Inflammatory macrophage treated with lipopolysaccharide for 1 hour (primary cell): ENCODE measurements around the gene LHX4.

Experiments
- DNase-seq, 2 donors: peaks; one replicate each; pipeline ENCODE4 v3.0.0-alpha.2; 2020 to 2022

Gene LHX4

DNA sequence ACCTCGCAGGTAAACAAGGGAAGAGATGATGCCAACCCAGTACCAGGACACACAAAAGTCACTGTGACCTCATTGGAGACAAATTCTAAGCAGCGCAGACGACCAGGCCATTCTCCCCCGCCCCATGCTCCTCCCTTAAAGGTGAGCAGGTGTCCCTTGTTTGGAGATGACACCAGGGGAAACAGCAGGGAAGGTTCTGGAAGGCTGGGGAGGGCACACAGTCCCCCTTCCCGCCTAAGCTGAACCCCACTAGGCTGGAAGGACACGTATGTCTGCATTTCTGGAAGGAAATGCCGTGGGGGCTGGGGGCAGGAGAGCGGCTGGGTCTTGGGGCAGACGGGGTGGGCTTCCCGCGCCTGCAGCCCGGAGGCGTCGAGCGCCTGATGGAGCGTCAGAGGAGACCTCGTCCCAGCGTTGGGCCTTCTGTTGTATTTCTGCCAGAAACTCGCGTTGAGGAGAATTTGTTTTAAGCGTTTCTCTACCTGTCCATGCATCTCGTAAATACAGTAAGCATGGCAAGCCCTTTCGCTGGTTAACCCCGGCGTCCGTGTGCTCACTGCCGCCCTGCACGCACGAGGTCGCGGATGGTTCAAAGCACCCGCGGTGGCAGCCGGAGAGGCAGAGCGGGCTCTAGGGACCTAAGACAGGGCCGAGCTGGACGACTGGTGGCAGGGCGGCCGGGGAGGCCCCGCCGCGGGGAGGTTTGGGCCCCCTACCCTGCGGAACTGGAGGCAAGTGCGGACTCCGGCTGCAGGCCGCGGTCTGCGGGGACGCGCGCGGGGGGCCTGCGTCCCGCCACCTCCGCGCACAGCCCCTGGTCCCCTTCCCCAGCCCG is 1.2 kb upstream of the LHX4 start:
- DNase-seq, result no peak

DNA sequence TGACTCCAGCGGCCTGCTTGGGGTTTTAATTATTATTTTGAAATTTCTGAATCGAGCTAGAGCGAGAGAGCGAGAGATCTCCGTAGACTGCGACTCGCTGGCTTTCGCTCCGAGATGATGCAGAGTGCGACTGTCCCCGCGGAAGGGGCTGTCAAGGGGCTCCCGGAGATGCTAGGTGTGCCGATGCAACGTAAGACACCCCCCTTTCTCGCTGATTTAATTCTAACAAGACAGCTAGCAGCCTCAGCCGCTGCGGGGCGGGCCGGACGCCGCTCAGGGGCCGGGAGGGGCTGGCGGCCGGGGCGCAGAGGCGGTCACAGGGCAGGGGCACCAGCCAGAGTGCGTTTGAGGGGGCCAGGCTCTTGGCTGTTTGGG is 339 bp downstream of the LHX4 start:
- no peak for DNase-seq

DNA sequence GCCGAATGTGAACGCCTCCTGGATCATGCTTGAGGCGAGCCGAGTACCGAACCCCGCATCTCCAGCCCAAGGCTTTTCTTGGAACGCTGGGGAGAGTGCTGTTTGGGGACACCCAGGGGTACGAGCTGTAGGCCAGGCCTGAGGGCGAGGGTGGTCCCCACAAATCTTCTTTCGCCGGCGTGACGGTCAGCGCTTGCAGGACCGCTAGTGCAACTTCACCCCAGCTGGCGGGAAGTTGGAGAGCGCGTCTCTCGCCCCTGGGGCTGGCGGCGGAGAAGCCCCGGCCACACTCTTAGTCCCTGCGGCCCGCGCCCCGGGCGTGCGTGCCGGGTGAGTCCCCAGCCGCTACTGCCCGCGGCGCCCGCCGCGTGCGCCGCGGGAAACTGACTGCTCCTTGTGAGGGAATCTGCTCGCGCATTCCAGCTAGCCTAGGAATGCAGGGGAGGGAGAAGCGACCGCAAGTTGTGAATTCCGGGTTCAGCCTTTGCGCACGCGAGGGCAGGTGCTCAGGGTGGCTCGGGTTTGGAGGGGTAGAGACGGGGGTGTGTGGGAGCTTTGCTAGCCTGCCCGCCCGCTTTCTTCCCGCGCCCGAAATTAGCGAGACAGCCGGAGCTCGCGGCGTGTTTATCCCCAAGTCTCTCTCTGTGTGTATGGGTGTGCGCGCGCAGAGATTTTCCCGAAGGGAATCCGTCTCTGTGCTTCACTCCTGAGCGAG is 884 bp downstream of the LHX4 start:
- no peak for DNase-seq

DNA sequence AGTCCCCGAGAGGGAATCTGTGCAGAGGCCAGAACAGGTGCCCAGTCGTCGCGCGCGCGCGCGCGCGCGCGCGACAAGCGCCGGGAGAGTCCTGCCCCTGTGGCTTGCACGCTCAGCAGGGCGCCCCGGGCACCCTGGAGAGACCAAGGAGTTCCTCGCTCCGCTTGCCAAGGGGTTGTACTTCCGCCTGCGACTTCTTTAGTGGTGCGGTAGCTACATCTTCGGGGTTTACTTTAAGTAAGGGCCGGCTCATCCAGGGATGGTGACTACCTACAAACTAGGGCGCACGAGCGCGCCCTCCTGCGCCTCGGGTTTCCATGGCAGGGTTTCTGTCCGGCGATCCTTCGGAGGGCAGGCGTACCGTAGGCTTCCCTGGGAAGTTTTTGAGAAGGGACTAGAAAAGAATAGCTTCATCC is 1.4 kb downstream of the LHX4 start:
- DNase-seq, result peak in 1 of 2 donors; percentile 48

DNA sequence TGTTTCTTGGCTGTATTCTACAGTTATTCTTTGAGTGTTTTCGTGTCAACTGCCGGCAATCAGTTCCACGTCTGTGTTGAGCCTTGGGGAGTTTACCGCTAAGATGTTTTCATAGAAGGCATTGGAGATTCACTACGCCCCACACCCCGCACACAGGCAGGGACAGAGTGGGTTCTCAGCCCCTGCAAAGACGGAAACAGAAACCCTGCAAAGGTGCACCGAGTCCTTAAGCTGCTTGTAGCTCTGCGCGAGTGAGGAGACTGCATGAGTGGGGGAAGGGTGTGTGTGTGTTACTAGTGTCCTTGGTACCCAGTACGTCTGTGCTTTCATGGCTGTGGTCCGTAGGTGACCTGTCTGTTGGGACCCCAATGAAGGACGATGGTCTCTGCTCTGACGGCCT is 1.9 kb downstream of the LHX4 start:
- DNase-seq, result no peak

DNA sequence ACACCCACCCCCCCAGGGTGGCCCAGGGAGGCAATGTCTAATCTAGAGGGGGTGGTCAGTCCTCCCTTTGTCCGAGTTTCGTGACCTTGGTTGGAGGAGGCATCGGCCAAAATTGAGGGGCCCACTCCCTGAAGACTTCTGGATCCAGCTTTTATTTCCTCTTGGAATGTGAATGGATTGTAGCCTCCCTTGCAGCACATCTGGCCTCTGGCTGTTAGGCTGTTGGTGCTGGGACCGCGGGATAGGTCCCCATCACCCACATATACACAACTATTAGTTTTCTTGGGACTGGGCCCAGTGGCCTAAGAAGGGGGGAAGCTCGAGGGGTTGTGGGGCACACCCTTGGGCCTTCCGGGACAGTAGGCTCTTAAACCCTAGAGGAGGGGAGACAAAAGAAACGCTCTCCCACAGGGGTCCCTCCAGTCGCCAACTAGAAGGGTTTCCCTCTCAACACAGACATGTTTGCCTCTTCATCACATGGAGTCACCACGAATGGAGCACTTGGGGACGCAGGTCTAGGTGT is 2.5 kb downstream of the LHX4 start:
- DNase-seq, result no peak

DNA sequence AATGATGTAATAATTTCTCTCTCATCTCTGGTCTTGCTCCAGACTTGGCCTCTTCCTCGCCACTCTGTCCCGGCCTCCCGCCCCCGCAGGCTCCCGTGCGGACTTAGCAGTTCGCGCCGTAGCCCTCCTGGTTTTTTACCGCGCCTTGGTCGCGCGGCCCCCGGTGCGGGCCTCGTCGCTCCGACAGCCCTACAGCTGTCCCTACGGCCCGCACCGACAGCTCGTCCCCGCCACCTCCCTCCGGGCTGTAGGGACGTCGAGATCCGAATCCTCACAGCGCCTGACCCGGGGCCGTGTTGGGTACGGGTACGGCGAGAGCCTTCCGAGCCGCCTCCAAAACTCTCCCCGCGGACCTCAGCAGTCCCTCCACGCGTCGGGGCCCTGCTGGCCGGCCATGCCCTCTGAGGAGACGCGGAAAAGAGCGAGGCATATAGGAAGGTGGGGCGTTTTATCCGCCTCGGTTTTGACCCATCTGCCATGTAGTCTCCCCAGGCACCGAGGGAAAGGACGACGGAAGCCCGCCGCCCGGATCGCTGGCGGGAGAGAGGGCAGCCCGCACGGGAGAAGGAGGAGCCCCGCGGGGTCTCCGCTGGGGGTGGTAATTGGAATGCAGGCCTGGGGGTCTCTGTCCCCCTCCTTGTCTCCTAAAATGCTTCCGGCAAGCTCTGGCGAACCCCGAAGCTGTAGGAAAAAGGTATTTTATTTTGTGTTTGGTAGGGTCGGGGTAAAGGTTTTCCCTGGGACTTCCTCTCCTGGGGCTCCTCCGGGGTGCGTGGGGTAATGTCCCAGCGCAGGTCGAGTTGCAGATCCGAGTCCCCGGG is 3.3 kb downstream of the LHX4 start:
- DNase-seq, result no peak

DNA sequence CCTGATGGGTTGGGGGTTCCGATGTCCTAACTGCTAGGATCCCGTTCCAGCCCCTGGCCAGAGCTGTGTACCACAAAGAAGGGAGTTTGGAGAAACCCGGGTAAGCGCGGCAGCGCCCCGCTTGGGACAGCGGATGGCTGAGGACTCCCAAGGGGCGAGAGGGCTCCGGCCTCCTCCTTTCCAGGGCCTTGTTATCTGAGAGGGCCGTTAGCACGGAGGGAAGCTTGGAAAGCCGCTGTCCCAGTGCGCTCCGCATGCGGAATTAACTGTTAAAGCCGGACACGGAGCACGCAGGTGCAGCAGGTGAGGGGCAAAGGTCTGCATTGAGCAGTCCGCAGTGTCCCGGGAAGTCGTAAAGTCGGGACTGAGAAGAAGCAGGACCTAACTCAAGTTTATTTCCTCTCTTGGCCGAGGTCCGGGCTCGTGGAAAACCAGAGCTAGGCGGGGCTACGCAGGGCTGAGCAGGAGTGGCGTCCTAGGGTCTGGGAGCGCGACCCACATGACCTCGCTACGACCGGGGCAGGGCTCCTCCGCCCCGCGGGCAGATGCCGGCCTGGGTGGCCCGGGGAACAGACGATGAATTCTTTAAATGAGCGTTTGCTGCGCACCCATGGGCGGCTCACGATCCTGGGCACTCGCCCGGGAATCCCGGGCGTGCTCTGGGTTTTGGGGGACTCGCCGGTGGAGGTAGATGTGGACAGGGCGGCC is 4.5 kb downstream of the LHX4 start:
- no peak for DNase-seq

DNA sequence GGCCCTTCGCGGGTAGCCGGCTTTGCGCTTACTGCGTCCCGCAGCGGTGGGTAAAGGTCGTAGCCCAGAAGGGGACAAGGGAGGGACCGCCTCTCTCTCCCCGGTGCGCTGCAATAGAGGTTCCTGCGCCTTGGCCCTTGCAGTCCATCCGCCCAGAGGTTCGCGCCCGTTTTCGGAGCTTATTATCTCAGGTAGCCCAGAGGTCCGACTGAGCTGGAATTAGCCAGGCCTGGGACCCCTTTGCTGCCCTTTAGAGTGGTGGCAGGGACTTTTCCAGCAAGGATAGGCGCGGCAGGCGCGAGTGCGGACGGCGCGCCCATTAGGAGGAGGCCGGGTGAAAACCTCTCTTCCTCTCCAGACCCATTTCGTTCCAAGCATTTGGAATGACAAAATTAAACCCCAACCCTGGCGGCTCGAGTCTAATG is 5.0 kb downstream of the LHX4 start:
- no peak for DNase-seq

DNA sequence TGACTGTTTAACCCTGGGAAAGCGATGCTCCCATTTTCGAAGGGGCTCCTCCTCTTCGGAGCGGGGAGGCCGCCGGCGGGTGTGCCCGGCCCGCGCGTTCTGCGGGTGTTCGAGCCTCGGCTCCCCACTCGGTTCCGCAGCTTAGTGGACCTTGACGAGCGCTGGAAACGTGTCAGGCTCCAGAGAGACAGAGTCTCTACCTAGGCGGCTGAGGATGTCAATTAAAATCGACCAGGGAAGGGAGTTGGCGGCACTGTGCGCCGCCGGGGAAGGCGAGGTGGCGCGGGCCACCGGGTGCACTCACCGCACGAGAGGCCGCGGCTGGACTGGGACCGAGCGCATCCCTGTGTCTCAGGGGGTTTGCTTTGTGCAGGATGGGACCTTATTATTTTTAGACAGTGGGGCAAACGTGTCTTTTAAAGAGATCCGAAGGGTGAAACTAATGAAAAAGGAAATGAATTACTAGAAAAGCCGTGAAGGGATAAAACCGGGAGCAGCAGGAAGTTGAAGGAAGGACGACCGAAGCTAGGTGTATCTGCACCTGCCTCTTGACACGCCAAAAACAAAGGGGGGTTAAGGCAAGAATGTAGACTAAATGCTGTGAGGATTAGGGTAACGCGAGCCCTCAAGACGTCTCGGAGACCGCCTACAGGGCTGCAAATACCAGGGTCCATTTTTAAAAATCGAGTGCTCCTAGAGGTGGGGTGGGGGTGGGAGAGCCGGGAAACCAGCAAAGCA is 5.6 kb downstream of the LHX4 start:
- DNase-seq, result no peak

DNA sequence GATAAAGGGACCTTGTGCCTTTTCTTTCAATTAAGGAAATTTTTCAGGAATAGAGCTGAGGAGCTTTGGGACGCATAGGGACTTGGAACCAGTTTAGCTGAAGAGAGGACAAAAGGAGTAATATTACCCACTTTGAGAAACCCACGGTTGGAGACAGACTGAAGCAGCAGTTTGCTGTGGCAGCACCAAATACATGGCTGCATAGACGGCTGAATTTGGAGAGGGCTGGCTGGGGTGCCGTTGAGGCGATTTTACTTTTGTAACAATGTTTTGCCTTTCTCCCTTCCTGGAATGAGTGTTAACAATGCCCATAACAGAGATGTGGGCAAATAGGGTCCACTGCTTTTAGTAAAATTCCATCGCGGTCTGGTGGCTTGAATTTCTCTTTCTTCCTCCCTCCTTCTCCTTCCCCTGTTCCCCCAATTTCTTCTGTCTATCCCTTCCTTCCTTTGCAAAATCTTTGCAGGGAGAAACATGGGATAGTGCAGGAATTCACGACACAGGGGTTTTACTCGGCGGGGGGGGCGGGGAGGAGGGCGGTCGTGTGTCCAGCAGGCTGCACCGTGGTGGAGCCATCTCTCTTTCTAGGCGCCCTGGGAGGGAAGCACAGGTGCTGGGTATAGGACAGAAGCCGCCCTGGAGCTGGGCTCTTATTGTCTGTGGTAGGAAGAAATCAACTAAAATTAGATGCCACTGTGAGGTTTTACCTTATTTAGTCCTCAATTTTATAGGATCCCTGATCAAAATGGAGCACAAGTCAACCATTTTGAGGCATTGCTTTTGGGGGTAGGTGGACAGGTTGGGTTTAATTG is 6.8 kb downstream of the LHX4 start:
- DNase-seq, result no peak

DNA sequence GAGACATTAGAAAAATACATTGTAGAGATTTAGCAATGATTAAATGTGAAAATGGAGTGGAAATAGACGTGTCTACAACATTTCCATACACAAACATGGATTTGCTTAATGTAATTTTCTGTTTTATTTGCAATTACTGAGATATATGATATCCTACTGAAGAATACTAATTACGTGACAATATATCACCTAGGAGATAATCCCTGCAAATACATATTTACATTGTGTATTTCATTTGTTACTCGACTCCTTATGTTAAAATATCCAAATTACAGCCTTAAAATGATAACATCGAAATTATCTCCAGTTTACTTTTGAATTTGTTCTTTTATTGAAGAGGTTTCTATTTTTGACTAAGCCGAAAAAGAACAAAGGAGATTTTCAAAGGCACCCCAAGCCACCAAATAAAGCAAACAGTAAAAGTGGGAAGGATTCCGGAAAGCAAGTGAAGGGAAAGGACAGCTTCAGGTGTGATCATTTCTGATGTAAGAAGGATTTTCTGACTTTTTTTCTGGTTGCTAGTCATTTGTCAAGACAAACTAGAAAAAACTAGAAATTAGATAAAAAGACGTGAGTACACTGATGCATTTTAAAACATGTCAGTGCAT is 7.9 kb downstream of the LHX4 start:
- DNase-seq, result no peak

DNA sequence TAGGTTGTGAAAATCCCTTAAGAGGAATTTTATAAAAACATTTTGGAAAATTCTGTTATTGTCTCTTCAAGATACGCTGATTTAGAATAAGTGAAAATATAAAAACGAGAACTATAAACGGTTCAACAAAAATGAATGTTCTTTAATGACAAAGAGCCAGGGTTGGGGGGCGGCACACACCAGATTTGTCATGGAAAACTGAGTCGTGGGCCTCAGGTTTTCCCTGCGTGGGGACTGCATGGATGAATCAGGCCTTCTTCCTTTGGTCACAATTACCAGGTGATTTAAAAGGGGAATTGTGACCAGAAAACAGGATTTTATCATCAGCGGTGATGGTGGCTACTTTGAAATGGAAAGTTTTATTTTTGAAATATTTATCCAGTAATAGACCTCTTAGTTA is 8.6 kb downstream of the LHX4 start:
- no peak for DNase-seq

DNA sequence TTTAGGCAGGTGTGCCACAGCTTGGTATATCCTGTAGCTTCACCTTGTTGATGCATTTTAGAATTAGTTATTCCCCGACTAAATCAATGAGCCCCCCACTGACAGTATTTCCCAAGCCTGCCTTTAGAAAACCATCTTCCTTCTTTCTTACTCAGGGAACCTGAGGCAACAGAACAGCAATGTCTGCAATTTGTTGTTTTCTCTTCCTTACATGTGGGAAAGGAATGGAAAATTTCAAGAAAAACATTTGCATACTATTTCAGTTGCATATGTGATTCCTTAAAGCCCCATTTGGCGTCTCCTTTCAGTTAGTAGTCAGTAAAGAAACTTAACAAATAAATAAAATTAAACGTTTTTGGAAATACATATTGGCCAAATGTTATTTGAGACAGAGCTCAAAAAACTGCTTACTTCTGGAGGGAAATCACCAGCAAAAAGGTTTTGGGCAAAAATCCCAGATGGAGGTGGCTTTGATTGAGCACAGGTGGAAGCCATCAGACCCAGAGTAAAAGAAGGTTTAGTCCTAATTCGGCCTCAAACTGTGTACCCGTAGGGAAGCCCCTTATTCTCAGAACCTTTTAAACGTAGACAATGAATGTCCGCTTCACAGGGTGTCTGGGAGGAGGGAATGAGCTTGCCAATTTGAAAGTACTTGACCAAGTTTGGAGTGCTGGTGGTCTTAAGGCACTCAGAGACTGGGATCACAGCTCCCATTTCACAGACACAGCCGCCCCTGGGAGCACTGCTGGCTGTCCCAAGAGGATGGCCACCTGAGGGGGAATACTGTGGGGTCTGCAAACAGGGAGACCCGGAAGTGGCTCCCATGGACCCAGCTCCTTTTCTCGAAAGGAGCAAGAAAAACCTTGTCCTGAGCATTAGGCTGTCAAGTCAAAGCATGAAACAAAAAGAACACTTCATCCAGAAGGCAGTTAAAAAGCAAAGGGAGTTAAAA is 9.4 kb downstream of the LHX4 start:
- DNase-seq, result no peak

DNA sequence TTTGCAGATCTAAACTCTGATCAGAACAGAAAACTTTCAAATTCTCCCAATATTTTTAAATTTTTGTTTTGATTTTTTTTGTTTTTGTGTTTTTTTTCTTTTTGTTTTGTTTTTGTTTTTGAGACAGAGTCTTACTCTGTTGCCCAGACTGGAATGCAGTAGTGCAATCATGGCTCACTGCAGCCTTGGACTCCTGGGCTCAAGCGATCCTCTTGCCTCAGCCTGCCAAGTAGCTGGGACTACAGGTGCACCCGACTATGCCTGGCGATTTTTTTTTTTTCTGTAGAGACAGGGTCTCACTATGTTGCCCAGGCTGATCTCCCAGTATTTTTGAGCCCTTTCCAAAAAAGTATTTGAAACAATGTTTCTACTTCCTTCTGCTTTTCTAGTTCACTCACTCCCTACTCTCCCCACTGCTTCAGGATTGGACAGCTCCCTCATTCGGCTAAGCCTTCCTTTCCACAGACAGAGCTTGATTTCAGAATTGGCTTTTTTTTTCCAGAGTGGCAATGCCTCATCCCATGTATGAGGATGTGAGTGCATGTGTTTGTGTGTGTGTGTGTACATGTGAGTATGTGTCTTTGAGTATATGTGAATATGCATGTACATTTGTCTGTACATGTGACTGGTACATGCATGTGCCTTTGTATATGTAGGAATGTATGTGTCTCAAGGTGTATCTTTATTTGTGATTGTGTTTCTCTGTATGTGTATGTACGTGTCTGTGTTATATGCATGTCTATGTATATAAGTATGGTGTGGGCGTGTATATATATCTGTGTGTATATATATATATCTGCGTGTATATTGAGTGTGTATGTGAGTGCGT is 11.9 kb downstream of the LHX4 start:
- DNase-seq, result peak in 1 of 2 donors; percentile 30

DNA sequence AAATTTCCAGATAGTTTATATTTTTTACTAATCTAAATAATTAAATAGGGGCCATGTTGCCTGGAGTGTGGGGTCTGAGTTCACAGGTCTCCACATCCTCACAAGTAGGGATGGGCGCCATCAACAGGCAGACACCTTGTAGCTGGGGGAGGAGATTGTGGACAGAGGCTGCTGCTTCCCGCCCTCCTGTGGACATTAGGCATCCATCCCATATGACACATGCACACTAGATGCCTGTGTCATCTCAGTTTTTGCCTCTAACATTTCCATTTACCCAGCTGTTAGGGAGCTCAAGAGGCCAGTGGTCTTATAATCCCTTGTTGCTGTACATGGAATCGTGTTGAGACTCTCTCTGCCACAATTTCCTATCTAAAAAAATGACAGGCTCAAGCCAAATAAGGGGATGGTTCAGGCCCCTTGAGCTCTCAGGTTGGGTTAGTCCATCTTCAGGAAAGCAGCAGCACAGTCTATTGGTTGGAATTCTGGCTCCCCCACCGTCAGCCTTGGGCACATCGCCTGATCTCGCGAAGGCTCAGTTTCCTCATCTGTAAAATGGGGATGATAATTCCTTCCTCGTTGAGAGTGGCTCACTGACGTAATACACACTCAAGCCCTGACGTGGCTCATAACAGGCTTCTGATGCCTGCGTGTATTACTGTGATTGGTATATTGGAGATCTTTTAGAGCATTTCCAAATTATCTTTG is 13.6 kb downstream of the LHX4 start:
- no peak for DNase-seq

DNA sequence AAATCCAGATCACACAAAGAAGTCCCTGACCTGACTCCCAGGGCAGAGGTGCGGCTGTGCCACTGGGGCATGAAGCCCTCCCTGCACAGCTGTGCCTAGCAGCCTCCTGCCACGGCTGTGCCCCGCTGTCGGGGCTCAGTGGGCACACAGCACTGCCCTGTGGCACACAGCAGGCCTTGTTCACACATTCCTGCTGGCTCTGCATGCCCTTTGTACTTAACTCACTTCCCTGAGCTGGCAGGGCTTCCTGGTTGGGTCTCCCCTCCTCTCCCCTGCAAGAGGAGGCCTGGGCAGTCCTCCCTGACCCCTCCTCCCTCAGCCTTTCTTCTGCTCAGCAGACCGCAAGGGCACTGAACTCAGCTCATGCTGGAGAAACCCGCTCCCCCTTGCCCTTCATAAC is 14.8 kb downstream of the LHX4 start:
- DNase-seq, result no peak

DNA sequence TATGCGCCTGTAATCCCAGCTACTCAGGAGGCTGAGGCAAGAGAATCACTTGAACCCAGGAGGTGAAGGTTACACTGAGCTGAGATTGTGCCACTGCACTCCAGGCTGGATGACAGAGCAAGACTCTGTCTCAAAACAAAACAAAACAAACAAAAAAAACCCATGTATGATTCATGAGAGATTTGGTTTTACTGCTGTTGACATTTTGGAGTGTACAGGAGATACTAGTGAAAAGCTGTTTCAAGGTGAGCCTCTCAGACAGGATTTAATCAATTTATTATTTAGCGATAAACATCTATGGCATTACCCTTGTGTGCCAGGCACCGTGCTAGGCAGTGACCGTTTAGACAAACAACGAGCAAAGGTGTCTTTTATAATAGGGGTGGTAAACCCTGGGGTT is 16.5 kb downstream of the LHX4 start:
- no peak for DNase-seq
